Measurements from ENCODE around the gene ELOVL3.
"Not testable (repeated sequence)": the region's sequence is repeated elsewhere in the genome, so short reads cannot be mapped to it uniquely, and the experiment has no call there.

The ELOVL3 gene

DNA sequence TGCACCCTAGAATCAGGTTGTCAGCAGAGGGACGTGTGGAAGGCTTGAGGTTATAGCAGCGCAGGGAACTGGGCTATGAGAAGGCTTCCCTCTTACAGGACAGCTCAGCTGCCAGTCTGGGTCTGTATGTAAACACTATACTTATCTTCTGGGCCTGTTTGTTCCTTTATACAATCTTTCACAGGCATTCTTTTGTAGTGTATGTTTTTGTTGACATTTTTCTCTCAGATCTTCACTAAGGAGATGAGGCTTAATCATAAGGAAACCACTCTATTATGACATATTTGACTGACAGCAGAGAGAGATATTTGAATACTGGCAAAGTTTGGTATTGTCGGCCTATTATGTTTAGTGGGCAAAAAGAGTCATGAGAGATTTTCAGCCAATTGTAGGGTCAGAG, 20.2 kb downstream of the ELOVL3 start:
- in situ Hi-C loops (cut with HindIII; ENCODE audit: low sequenced_read_pairs): no loop called here

DNA sequence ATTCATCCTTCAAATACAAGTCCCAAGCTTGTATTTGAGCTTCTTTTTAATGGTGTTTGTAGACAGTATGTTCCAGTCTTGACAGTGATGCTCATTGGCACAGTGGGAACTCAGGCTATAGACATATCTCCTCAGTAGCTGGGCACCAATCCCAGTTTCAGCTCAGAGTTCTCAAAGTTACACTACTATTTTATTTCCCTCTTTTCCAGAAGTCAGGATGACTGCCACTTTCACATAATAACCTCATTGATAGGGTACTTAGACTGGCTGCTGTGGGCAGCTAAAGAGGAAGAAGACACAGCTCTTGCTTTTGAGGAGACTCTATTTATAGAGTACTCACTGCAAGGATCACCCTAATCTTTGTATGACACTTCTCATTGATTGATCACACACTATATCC, 21.6 kb downstream of the ELOVL3 start:
- in situ Hi-C loops (cut with HindIII; ENCODE audit: low sequenced_read_pairs): no loop called here

DNA sequence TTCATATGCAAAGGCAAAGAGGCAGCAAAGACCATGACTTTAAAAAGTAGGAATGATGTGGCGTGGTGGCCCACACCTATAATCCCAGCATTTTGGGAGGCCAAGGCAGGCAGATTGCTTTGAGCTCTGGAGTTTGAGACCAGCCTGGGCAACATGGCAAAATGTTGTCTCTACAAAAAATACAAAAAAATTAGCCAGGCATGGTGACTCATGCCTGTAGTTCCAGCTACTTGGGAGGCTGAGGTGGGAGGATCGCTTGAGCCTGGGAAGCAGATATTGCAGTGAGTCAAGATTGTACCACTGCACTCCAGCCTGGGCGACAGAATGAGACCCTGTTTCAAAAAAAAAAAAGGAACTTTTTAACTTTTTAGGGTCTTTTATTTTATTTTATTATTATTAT, 26.4 kb downstream of the ELOVL3 start:
- in situ Hi-C loops (cut with HindIII; ENCODE audit: low sequenced_read_pairs): not testable (repeated sequence)

DNA sequence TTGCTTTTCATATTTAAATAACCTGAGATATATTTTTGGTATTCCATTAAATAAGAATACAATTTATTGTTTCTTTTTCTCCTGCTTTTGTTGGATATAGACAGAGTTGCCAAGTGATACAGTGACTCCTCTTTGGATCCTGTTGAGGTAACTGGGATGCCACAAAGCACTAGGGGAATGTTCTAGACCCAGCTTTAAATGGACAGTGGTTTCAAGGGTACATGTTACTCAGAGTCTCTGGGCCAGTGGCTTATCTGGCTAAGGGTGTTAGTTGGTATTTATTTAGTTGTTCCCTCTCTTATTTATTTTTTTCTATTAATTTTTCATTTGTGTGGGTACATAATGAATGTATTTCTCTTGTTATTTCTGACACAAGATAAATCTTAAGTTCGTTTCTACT, 28.3 kb downstream of the ELOVL3 start:
- in situ Hi-C loops (cut with HindIII; ENCODE audit: low sequenced_read_pairs): no loop called here

DNA sequence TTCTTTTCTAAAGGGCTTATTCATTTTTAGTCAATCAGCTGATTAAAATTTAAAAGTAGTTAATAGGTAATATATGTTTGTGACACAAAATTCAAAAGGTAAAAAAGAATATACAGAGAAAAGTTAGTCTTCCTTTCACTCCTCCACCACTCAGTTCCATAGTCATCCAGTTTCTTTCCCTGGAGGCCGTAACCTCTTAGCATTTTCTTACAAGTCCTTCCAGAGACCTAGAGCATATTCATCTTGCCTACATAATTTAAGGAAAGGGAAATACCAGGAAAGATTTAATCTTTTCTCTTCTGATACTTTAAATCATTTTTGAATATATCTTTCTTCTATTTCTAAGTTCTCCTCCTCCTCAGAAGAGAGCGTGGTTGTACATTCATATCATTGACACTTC, 29.3 kb downstream of the ELOVL3 start:
- in situ Hi-C loops (cut with HindIII; ENCODE audit: low sequenced_read_pairs): no loop called here

DNA sequence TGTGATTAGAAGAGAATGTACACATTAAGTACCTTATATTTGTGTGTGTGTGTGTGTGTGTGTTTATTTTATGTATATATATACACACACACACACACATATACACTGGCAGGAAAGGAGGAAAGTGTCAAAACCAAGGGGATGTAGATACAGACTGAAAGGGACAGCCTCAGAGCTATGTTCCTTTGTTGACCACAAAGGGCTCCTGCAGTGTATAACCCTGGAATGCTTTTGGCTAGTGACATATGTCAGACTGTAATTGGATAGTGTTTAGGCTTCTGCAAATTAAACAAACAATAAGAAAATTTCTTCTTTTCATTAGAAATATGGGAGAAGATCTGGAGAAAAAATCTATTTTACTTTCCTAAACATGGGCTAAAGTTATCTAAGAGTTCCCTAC, 35.1 kb downstream of the ELOVL3 start:
- in situ Hi-C loops (cut with HindIII; ENCODE audit: low sequenced_read_pairs): no loop called here

DNA sequence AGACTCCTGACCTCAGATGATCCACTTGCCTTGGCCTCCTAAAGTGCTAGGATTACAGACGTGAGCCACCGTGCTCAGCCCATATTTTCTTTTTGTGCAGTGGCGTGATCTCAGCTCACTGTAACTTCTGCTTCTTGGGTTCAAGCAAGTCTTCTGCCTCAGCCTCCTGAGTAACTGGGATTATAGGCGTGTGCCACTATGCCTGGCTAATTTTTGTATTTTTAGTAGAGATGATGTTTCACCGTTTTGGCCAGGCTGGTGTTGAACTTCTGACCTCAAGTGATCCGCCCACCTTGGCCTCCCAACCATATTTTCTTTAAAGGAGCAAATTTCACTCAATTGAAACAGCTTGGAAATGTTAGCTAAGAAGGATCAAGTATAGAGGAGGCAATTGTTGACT, 35.7 kb downstream of the ELOVL3 start:
- in situ Hi-C loops (cut with HindIII; ENCODE audit: low sequenced_read_pairs): no loop called here

DNA sequence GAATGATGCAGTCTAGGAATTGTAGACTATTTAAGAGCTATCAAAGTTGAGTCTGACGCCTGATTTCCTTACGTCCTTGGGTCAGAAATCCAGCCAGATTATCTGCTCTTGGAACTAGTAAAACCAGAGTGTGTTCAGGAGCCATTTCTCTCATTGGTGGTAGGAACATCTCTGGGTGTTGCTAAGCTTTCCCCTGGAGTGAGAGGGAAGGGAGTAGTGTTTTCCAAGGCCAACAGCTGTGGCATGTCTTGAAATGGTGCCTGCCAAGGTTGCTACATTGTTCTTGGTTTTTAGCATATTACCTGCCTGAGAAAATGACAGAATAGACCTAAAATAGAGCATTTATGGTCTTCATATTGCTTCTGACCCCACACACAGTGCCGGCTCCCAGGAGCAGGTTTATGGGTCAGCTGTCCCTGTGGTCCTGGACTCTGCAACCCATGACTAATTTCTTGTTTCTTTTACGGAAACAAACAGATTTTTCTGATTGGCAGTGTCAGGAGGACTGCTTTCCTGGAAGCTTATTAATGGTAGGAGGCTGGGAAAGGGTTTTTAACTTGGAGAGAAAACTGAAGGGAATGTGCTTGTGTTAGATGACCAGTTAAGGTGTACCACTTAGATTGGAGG, 36.8 kb downstream of the ELOVL3 start:
- in situ Hi-C loops (cut with HindIII; ENCODE audit: low sequenced_read_pairs): no loop called here

DNA sequence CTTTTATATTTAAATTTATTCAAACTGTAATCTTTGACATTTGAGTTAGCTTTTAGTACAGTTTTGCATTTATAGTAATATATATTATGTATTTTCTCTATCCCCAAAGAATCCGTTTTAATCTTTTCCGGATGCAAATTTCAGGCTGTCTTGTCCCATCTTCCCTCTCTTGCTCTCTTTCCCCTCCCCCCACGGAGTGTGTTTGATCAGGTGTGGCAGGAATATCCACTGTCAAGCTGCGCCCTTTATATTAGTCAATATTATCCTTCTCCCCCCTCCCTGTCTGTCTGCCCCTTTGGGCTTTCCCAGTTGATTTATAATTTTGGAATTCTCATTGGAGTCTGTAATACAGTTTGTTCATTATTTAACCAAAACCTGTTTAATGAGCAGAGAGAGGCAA, 38.3 kb downstream of the ELOVL3 start:
- in situ Hi-C loops (cut with HindIII; ENCODE audit: low sequenced_read_pairs): no loop called here

DNA sequence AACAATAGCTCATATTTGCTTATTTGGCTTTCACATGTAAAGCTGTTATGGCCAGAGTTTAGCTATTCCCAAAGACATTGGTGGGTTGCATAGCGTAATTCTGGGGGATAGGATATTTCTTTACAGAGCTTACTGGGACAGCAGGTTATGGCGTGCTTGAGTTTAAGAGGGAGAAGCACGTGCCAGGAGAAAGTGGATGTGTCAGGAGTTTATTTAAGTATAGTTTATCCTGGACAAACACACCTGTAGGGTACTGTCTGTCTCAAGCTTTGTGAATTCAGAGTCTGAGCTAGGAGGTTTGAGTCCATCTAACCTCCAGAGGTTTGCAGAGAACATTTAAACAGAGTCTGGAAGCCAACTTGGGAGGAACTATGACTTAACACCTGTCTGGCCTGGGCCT, 40.6 kb downstream of the ELOVL3 start:
- in situ Hi-C loops (cut with HindIII; ENCODE audit: low sequenced_read_pairs): loop anchor here (5.0 kb wide), 1 partner anchor 89 kb away; no protein-coding TSS in a partner anchor

DNA sequence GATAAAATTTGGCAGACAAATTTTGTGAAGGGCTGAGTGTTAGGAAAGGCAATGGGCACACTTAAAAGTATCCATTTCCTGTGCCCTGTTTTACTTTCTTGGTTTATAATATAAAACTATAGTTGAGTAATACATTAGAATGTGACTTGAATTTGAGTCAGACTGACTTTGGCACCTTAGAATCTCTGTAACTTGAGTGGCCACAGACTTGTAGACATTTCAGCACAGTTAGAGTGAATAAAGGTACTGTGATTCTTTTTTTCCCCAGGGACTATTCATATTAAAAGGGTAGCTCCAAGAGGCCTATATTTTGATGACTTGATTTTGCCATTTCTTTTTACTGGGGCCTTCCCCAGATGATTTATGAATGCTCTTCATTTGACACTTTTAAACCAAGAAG, 41.6 kb downstream of the ELOVL3 start:
- in situ Hi-C loops (cut with HindIII; ENCODE audit: low sequenced_read_pairs): loop anchor here (5.0 kb wide), 1 partner anchor 90 kb away; no protein-coding TSS in a partner anchor

DNA sequence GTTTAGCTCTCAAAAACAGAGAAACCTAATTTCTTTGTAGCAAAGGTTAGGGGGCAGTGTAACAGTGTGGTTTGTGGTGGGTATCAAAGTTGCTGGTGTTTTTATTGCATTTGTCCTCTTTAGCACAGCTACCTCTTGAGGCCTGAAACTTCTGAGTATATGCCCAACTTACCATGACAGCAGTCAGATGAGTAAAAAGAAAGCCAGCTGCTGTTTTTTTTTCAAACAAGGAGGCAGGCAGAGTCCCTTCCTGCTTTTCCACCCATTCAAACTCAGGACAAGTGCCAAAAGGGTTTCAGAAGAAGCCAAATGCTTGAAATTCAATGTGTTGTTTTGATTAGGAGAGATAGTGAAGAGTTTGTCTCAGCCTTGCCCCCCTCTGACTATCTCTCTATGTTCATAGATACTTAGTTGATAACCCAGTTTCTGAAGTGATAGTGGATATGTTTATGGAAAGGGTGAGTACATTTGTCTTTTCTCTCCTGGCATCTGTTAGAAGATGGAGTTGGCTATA, 42.3 kb downstream of the ELOVL3 start:
- in situ Hi-C loops (cut with HindIII; ENCODE audit: low sequenced_read_pairs): loop anchor here (5.0 kb wide), 1 partner anchor 91 kb away; no protein-coding TSS in a partner anchor

DNA sequence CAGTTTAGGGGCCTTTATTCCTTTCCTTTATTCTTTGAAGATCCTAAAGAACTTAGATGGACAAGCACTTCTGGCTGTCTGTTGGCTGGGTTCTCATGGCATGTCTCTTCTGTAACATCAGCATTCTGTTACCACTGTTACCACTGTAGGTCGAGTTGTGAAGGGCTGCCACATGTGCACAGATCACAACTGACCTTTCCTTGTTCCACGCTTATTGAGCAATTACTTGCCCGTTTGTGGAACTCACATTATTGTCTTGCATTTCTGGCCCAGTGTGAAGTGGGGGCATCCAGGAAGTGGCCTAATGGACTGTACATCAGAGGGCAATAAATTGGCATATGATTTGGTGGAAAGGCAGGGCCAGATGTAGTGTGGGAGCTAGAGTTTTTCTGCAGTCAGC, 42.9 kb downstream of the ELOVL3 start:
- in situ Hi-C loops (cut with HindIII; ENCODE audit: low sequenced_read_pairs): loop anchor here (5.0 kb wide), 1 partner anchor 92 kb away; no protein-coding TSS in a partner anchor

DNA sequence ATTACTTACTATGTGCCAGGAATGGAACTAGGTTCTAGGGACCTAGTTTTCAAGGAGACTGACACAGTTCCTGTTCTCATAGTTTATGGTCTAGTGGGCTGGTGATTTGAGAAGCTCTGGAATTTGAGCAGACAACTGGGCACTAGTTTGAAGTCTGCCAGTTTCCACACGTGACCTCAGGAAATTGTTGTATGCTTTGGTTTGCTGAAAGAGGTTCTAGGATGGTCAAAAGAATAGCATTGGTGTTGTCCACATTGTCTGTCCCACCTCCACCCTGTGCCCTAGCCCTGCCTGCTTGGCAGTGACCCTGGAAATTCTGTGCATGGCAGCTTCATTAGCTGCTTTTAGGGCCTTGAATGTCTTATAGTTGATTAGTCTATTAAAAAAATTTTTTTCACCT, 48.0 kb downstream of the ELOVL3 start:
- in situ Hi-C loops (cut with HindIII; ENCODE audit: low sequenced_read_pairs): no loop called here

DNA sequence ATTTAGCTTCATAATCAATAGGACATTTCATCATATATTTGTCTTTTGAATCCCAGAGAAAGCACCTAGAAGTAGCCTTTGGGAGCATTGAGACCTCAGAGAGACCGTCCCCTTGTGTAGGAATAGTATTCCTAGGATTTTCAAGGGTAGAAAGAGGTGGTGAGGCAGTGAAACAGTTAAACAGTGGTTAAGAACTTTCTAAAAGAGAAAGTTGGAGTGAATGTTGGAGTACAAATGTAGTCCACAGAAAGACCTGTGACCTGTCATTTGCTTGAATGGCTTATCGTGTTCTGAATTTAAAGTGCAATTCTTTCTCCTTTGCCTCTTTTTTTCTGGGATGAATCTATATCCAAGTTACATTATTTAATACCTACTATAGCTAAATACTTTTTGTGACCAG, 49.2 kb downstream of the ELOVL3 start:
- in situ Hi-C loops (cut with HindIII; ENCODE audit: low sequenced_read_pairs): no loop called here

DNA sequence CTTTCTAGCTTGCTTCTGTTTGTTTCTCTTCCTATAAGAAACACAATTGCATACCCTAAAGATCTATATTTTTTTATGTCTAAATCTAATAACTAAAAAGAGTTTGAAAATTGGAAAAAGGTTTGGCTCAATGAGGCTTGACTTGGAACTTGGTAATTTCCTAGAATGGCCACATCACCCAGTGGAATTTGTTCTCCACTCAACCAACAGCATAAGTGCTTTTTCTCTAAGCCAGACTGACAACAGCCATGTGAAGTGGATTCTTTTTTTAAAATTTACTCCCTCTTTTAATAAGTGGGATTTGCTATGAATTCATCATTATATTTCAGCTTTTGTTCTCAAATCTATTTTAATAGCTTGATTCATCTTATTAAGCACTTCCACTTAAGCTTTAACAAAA, 53.0 kb downstream of the ELOVL3 start:
- in situ Hi-C loops (cut with HindIII; ENCODE audit: low sequenced_read_pairs): no loop called here
